Ectodermal cell (in vitro differentiated cells): Measurements from ENCODE around the gene KNDC1.

Experiments
- H3K27ac ChIP-seq: 2 replicates; pipeline ENCODE4 v1.7.0; 2013; ENCODE audit warnings: mild to moderate bottlenecking, low read depth, low read length; ENCODE audit not compliant: insufficient read depth, poor library complexity, severe bottlenecking
- H3K27me3 ChIP-seq: 2 replicates; pipeline ENCODE4 v1.7.0; 2013; ENCODE audit warnings: mild to moderate bottlenecking, low read length; ENCODE audit not compliant: insufficient read depth, control insufficient read depth, poor library complexity, severe bottlenecking
- H3K36me3 ChIP-seq: one replicate; pipeline ENCODE4 v1.7.0; 2013; ENCODE audit warnings: low read length; ENCODE audit not compliant: control insufficient read depth, insufficient read depth
- H3K4me1 ChIP-seq: one replicate; pipeline ENCODE4 v1.7.0; 2013; ENCODE audit warnings: low read length; ENCODE audit not compliant: control insufficient read depth, insufficient read depth
- H3K4me3 ChIP-seq: 2 replicates; pipeline ENCODE4 v1.7.0; 2013; ENCODE audit warnings: low read depth, low read length, control low read depth; ENCODE audit not compliant: insufficient read depth
- H3K9me3 ChIP-seq: 2 replicates; pipeline ENCODE4 v1.7.0; 2013; ENCODE audit warnings: mild to moderate bottlenecking, low read length, moderate library complexity; ENCODE audit not compliant: control insufficient read depth
- WGBS, 2 experiments: methylation state at CpG; one replicate each; pipeline ENCODE4 v1.1.7; 2013; ENCODE audit warnings: missing lambda C conversion rate in 2 of 2; 5-methylcytosine and 5-hydroxymethylcytosine counted together

KNDC1 gene

DNA sequence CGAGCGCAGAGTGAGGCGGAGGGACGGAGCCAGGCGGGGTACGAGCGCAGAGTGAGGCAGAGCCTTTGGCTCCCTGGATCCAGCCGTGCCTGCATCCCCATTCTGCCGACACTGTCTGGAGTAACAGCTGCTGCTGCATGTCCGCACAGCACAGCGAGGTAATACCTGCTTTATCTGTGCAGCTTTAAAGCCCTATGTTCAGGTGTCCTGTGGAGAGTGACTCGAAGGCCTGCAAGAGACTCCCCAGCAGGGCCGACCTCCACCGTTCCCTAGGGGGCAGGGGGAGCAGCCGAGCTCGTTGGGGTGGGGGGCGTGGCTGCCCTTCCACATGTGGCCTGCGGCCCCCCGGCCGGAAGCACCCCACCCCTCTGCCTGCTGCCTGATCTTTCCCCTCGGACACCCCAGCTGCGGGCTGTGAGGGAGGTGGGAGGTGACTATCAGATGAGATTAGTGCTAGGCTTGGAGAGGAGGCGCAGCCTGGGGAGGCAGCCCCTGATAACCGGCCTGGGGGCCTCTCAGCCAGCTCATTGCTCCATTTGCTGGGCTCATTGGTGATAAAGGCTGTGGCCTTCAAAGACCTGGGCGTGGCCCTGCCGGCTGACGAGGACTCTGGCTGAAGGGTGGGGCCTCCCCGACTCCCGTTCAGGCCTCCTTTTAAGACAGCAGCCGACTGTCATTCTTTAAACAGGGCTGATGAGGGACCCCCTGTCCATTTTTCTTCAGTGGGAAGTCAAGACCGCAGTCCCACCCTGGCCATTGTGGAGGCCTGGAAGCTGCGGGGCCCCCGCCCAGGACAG, 85.6 kb downstream of the KNDC1 start:
- Histone ChIP-seq H3K27ac (no peak overlapping the region), H3K4me1 (peaks cover 7% of the 10 kb centered on the region), H3K9me3 (no peaks in the 10 kb centered on the region), H3K27me3 (no peaks in the 10 kb centered on the region), H3K4me3 (no peak overlapping the region), H3K36me3 (no peaks in the 10 kb centered on the region)
- WGBS, 2 experiments, result 81 to 82% methylated on average over 33 of the region's 33 CpGs

DNA sequence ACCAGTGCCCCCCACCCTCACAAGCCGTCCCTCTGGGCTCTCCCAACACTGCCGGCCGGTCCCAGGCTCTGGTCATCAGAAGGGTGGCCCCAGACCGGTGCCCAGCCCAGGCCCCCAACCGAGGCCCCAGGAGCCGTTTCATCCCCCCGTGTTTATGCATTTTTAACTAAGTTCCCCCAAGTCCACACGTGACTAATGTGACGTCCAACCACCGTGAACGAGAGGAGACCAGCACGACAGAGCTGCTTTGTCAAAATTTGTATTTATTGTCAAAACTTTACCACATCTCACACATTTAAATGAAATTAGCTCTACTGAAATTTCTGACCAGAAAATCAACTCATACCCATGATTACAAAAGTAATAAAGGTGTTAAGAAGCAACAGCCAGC, 86.2 kb downstream of the KNDC1 start:
- 89 to 91% methylated on average over 12 of the region's 12 CpGs for WGBS, 2 experiments
- H3K9me3 ChIP-seq, result no peaks in the 10 kb centered on the region
- H3K27ac ChIP-seq, result no peak overlapping the region
- H3K36me3 ChIP-seq, result no peaks in the 10 kb centered on the region
- peaks cover 7% of the 10 kb centered on the region for H3K4me1 ChIP-seq
- no peak overlapping the region for H3K4me3 ChIP-seq
- H3K27me3 ChIP-seq, result no peaks in the 10 kb centered on the region

DNA sequence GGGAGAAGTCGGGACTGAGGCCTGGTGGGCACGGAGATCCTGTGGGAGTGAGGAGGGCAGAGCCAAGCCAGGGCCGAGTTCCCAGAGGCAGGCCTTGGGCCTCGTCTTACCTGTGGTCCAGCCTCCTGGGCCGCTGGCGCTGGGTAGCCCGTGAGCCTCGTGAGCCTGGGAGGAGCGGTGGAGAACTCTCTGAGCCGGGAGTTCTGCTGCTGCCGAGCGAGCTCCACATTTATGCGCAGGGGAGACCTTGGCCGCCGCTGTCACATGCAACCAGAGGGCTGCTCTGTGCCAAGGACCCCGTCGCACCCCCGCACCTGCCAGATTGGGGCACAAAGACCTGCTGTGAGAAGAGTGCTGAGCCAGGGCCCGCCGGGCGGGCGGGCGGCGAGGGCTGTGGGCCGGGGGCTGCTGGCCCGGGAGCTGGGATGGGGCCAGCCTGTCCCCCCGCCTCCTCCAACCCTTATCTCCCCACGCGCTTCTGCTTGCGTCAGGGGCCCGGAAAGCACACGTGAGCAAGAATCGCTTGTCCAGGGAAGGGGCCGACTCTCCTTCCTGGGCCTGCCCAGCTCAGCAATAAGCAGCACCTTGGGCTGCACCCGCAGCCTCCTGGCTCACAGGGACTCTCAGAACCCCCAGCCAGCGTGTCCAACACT, 87.8 kb downstream of the KNDC1 start:
- 86 to 89% methylated on average over 36 of the region's 36 CpGs for WGBS, 2 experiments
- H3K9me3 ChIP-seq, result no peaks in the 10 kb centered on the region
- no peak overlapping the region for H3K4me3 ChIP-seq
- H3K27ac ChIP-seq, result no peak overlapping the region
- H3K36me3 ChIP-seq, result no peaks in the 10 kb centered on the region
- H3K4me1 ChIP-seq, result peaks cover 7% of the 10 kb centered on the region
- no peaks in the 10 kb centered on the region for H3K27me3 ChIP-seq

DNA sequence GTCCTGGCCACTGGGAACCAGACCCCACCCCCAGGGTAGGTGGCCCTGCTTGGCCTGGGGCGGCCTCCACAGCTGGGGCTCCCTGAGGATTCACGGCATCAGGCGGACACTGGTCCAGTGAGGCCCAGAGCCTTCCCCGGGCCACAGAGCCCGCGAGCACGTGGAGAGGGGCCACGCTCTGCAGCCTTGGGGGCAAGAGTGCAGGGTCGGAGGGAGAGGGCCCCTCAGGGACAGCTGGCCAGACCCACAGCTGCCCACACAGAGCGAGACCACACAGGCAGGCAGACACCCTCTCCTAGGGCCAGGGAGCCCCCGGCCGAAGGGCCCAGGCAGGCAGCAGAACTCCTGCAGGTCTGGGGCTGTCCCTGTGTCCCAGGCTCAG, 88.3 kb downstream of the KNDC1 start:
- Histone ChIP-seq H3K27me3 (no peaks in the 10 kb centered on the region), H3K4me3 (no peak overlapping the region), H3K4me1 (peaks cover 7% of the 10 kb centered on the region), H3K9me3 (no peaks in the 10 kb centered on the region), H3K36me3 (no peaks in the 10 kb centered on the region), H3K27ac (no peak overlapping the region)
- 89 to 93% methylated on average over 12 of the region's 12 CpGs for WGBS, 2 experiments

DNA sequence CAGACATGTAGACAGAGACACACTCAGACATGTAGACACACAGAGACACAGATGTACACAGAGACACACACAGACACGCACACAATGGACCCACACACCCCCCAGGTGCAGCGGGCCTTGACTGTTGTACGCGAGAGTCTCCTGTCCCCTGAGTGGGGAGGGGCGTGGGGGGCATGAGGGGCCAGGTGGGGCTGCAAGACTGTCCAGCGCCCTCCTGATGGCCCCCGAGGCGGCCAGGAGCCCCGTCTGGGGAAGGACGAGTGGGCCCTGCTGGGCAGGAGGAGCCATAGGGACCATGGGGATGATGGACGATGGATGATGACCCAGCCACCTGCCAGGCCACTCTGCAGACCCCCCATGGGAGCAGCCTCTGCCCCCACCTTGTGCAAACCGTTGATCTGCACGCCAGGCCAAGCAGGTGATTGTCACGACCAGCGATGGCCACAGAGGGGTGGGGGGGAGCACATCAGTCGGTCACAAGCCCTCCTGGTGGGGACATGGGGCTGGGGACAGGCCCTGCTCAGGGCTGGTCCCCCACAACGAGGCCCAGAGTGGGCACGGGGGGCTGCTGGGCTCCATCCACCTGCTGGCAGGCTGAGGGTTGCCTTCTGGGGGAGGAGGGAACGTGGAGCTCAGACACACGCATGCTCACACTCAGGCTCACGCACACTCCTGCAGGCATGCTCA, 89.2 kb downstream of the KNDC1 start:
- Histone ChIP-seq H3K4me3 (no peak overlapping the region), H3K36me3 (no peaks in the 10 kb centered on the region)
- 78 to 81% methylated on average over 21 of the region's 21 CpGs for WGBS, 2 experiments

DNA sequence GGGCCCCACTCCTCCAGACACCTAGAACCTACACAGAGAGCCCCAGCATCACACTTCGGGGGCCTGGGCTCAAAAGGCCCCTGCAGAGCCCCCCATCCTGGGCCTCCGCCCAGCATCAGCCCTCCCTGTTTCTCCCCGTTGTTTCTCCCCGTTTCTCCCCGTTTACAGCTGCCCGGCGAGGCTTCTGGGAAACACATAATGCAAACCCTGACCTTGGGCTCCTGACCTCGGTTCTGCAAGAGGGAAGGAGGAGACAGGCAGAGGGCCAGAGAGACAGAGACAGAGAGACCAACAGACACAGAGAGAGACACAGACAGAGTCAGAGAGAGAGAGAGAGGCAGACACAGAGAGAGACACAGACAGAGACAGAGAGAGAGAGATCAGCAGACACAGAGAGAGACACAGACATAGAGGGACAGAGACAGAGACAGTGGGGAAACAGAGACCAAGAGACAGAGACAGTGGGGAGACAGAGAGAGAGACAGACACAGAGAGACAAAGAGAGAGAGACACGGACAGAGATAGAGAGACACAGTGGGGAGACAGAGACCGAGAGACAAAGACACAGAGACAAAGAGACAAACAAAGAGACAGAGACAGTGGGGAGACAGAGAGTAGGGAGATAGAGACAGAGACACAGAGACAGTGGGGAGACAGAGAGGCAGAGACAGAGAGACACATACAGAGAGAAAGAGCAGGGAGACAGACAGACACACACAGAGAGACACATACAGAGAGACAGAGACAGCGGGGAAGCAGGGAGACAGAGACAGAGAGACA, 90.1 kb downstream of the KNDC1 start:
- Histone ChIP-seq H3K4me1 (peaks cover 7% of the 10 kb centered on the region), H3K27ac (no peak overlapping the region), H3K9me3 (no peaks in the 10 kb centered on the region), H3K27me3 (no peaks in the 10 kb centered on the region), H3K4me3 (no peak overlapping the region), H3K36me3 (no peaks in the 10 kb centered on the region)
- 85 to 88% methylated on average over 10 to 11 of the region's 11 CpGs for WGBS, 2 experiments

More for the DNA sequence above, 89.2 kb downstream of the KNDC1 start:
- no peak overlapping the region for H3K27ac ChIP-seq
- H3K9me3 ChIP-seq, result no peaks in the 10 kb centered on the region
- H3K27me3 ChIP-seq, result no peaks in the 10 kb centered on the region
- peaks cover 7% of the 10 kb centered on the region for H3K4me1 ChIP-seq

DNA sequence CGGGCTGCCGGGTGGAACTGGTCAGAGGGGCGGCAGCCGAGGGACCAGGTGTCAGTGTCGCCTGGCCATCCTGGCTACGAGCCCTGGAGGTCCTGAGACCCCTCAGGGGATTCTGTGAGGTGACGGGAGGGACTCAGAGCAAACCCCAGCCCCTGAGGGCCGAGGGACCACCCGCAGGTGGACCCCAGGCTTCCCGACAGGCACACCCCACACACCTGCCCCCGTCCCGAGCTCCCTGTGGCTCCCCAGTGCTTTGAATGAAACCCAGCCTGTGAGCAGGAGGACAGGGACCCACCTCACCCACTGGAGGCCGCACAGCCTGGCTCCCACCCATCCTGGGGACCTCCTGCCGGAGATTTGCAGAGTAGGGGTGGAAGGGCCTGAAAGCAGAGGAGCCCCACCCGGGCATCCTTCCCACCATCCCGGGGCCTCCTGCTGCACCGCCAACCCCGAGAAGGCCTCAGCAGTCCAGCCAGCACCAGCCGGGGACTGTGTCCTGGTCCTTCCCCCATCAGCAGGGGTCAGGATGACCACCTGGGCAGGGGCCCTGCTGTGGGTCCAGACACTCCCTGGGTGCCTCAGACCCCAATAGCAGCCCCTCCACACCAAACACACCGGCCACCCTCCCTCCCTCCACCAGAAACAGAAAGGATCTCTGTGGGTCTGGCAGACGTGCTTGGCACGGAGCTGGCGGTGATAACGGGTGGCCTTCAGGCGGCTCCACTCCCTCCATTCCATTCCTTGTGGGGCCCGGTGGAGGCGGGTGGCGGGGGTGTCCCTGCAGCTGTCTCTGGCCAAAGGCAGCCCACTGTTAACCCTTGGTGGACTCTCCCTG, 91.6 kb downstream of the KNDC1 start:
- H3K27ac ChIP-seq, result no peak overlapping the region
- H3K4me1 ChIP-seq, result peaks cover 7% of the 10 kb centered on the region
- H3K4me3 ChIP-seq, result no peak overlapping the region
- H3K9me3 ChIP-seq, result no peaks in the 10 kb centered on the region
- no peaks in the 10 kb centered on the region for H3K27me3 ChIP-seq
- 80 to 82% methylated on average over 28 of the region's 28 CpGs for WGBS, 2 experiments
- no peaks in the 10 kb centered on the region for H3K36me3 ChIP-seq

DNA sequence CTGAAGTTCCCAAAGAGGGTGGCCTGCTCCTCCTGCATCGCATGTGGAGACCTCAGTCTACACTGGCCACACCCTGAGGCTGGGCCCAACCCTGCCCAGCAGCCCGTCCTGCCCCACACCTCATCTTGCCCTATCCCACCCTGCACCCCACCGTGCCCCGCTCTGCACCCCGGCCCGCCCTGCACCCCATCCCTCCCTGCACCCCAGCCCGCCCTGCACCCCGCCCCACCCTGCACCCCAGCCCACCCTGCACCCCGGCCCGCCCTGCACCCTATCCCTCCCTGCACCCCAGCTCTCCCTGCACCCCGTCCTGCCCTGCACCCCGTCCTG, 92.2 kb downstream of the KNDC1 start:
- H3K9me3 ChIP-seq, result no peaks in the 10 kb centered on the region
- H3K36me3 ChIP-seq, result no peaks in the 10 kb centered on the region
- H3K4me1 ChIP-seq, result peaks cover 7% of the 10 kb centered on the region
- H3K27ac ChIP-seq, result no peak overlapping the region
- peaks cover 2% of the 10 kb centered on the region for H3K27me3 ChIP-seq
- no peak overlapping the region for H3K4me3 ChIP-seq
- 89 to 92% methylated on average over 10 of the region's 12 CpGs for WGBS, 2 experiments

DNA sequence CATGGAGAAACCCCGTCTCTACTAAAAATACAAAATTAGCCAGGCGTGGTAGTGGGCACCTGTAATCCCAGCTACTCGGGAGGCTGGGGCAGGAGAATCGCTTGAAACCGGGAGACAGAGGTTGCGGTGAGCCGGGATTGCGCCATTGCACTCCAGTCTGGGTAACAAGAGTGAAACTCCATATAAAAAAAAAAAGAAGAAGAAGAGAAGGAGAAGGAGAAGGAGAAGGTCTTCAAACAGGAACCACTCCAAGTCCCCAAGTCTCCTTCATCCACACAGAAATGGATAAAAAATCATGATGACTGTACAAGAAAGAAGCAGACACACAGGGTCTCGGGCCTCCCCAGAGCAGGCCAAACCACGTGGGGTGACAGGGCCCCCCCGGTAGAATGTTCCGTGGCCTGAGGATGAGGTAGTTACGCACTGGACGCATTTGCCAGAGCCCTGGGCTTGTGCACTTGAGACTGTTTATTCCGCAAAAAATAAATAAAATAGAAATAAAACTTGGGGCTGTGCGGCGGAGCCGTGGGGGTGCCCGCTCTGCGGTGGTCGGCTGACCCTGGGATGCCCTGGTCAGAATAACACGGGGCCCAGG, 93.4 kb downstream of the KNDC1 start:
- H3K9me3 ChIP-seq, result no peaks in the 10 kb centered on the region
- WGBS, 2 experiments, result 94 to 96% methylated on average over 22 of the region's 22 CpGs
- H3K27me3 ChIP-seq, result peaks cover 6% of the 10 kb centered on the region
- H3K4me1 ChIP-seq, result peaks cover 11% of the 10 kb centered on the region
- no peak overlapping the region for H3K4me3 ChIP-seq
- no peaks in the 10 kb centered on the region for H3K36me3 ChIP-seq
- H3K27ac ChIP-seq, result no peak overlapping the region
